Activated CD4-positive, alpha-beta T cell treated with anti-CD3 and anti-CD28 coated beads for 36 hours (primary cell): ENCODE measurements around the gene LRRC8A. TPM values are rescaled to one million over a fixed set of nuclear protein-coding genes. Genes with fewer than 3 reads are reported as not detected.

Experiments
- ATAC-seq: fragments of 200-7000 bp; cut with Tn5 transposase; one replicate; pipeline ENCODE4 v1.10.0; 2021; ENCODE audit warnings: mild to moderate bottlenecking, moderate library complexity
- CTCF ChIA-PET: fragments of 350-600 bp; sonication (Branson Sonifier 250); formaldehyde crosslinking; loops from one replicate; lab custom pipeline; 2021; ENCODE audit warnings: antibody characterized with exemption; lab: Charles Lee
- POLR2A ChIA-PET: fragments of 350-600 bp; sonication (Branson Sonifier 250); formaldehyde crosslinking; loops from one replicate; lab custom pipeline; 2021; ENCODE audit warnings: antibody characterized with exemption, inconsistent platforms; lab: Charles Lee
- DNase-seq: peaks from one replicate; pipeline ENCODE4 v3.0.0-alpha.2; 2020
- H3K27ac Mint-ChIP-seq: one replicate; pipeline ENCODE4 v1.8.0; 2021; ENCODE audit warnings: mixed read lengths
- H3K27me3 Mint-ChIP-seq: one replicate; pipeline ENCODE4 v1.8.0; 2021; ENCODE audit warnings: mixed read lengths
- H3K36me3 Mint-ChIP-seq: one replicate; pipeline ENCODE4 v1.8.0; 2021; ENCODE audit warnings: low read depth, mixed read lengths
- H3K4me1 Mint-ChIP-seq: one replicate; pipeline ENCODE4 v1.8.0; 2021; ENCODE audit warnings: mixed read lengths
- H3K4me3 Mint-ChIP-seq: one replicate; pipeline ENCODE4 v1.8.0; 2021; ENCODE audit warnings: mild to moderate bottlenecking, moderate library complexity, mixed read lengths
- H3K9me3 Mint-ChIP-seq: one replicate; pipeline ENCODE4 v1.8.0; 2021; ENCODE audit warnings: low read depth, mixed read lengths
- intact Hi-C, 2 experiments: fragments of 100-400 bp; cut with DNase I in 1 of 2; cut with micrococcal nuclease in 1 of 2; formaldehyde crosslinking; loops; one replicate each; pipeline versions ENCODE4 v1.14.2 to v1.15.1; 2022 to 2024; cut with DNase I, micrococcal nuclease
- total RNA-seq, 2 experiments: library from RNA; stranded (reverse); gene quantifications; one replicate each; pipeline ENCODE4 v1.2.3, GENCODE V29; 2021

LRRC8A gene
- total RNA-seq, 2 experiments from 2014 or later, result 14.9 to 15.5 TPM

- no peaks in the 10 kb centered on the region for H3K9me3 Mint-ChIP-seq
- ATAC-seq (no peak), DNase-seq (no peak)
- H3K27ac Mint-ChIP-seq, result no peak overlapping the region
- peaks cover 14% of the 10 kb centered on the region for H3K4me1 Mint-ChIP-seq
- H3K36me3 Mint-ChIP-seq, result no peaks in the 10 kb centered on the region
- intact Hi-C loops, result no loop called here
- H3K27me3 Mint-ChIP-seq, result no peaks in the 10 kb centered on the region
- ChIA-PET POLR2A (no interaction called here), CTCF (interaction anchor here (0.7 to 7.5 kb wide), 2 partner anchors 28 to 60 kb away, joined by 3 to 86 read pairs; no protein-coding TSS in a partner anchor)
- H3K4me3 Mint-ChIP-seq, result no peak overlapping the region
These were observed 41.6 kb downstream of the LRRC8A start for GRCh38 chr9:128923493-128923883.

GRCh38 chr9:128927731-128928411 is 45.9 kb downstream of the LRRC8A start:
- H3K9me3 Mint-ChIP-seq, result no peaks in the 10 kb centered on the region
- H3K27me3 Mint-ChIP-seq, result no peaks in the 10 kb centered on the region
- no peaks in the 10 kb centered on the region for H3K36me3 Mint-ChIP-seq
- H3K27ac Mint-ChIP-seq, result peak overlapping the region; percentile 6
- ChIA-PET POLR2A (interaction anchor here (0.6 kb wide), 1 partner anchor 589 kb away, joined by 3 read pairs; no protein-coding TSS in a partner anchor), CTCF (interaction anchor here (0.6 to 7.5 kb wide), 32 partner anchors 9 to 1323 kb away, joined by 3 to 86 read pairs (median 4); partner anchors contain the start of genes KYAT1, LRRC8A, PKN3 and SPOUT1)
- ATAC-seq (peak; percentile 81), DNase-seq (peak; percentile 73)
- H3K4me1 Mint-ChIP-seq, result peaks cover 9% of the 10 kb centered on the region
- intact Hi-C loops, result loop anchor here (1.0 to 5.0 kb wide), 7 partner anchors 46 to 281 kb away; partner anchors contain the start of genes KYAT1 (in 2 of the 2), ENDOG (in 1 of the 2), LRRC8A (in 1 of the 2) and PKN3 (in 1 of the 2)
- H3K4me3 Mint-ChIP-seq, result no peak overlapping the region

- H3K27me3 Mint-ChIP-seq, result no peaks in the 10 kb centered on the region
- H3K4me3 Mint-ChIP-seq, result no peak overlapping the region
These were observed 46.7 kb downstream of the LRRC8A start for GRCh38 chr9:128928624-128929023.

GRCh38 chr9:128929560-128929959 is 47.6 kb downstream of the LRRC8A start:
- Mint-ChIP-seq H3K4me3 (no peak overlapping the region), H3K4me1 (peaks cover 9% of the 10 kb centered on the region), H3K27me3 (no peaks in the 10 kb centered on the region), H3K9me3 (no peaks in the 10 kb centered on the region), H3K27ac (no peak overlapping the region), H3K36me3 (no peaks in the 10 kb centered on the region)
- DNase-seq (no peak), ATAC-seq (no peak)
- intact Hi-C loops, result loop anchor here (2.0 to 5.0 kb wide), 3 partner anchors 47 to 282 kb away; partner anchors contain the start of genes KYAT1 (in 1 of the 2), LRRC8A (in 1 of the 2) and PKN3 (in 1 of the 2)
- POLR2A ChIA-PET, result no interaction called here
- CTCF ChIA-PET, result interaction anchor here (0.6 to 7.5 kb wide), 7 partner anchors 8 to 1008 kb away, joined by 3 to 86 read pairs (median 4); no protein-coding TSS in a partner anchor

More at GRCh38 chr9:128928624-128929023, 46.7 kb downstream of the LRRC8A start:
- no peak overlapping the region for H3K27ac Mint-ChIP-seq
- no peaks in the 10 kb centered on the region for H3K9me3 Mint-ChIP-seq
- H3K4me1 Mint-ChIP-seq, result peaks cover 9% of the 10 kb centered on the region
- DNase-seq (no peak), ATAC-seq (no peak)
- ChIA-PET CTCF (interaction anchor here (0.6 to 7.5 kb wide), 30 partner anchors 9 to 1320 kb away, joined by 3 to 86 read pairs (median 4); partner anchors contain the start of genes DOLK, KYAT1, LRRC8A and NUP188), POLR2A (interaction anchor here (0.6 kb wide), 1 partner anchor 202 kb away, joined by 3 read pairs; no protein-coding TSS in a partner anchor)
- intact Hi-C loops, result loop anchor here (1.0 to 5.0 kb wide), 7 partner anchors 46 to 281 kb away; partner anchors contain the start of genes KYAT1 (in 2 of the 2), ENDOG (in 1 of the 2), LRRC8A (in 1 of the 2) and PKN3 (in 1 of the 2)
- H3K36me3 Mint-ChIP-seq, result no peaks in the 10 kb centered on the region

- no peaks in the 10 kb centered on the region for H3K36me3 Mint-ChIP-seq
- POLR2A ChIA-PET, result no interaction called here
These were observed 51.8 kb downstream of the LRRC8A start for GRCh38 chr9:128933731-128934130.

GRCh38 chr9:128936171-128936865 is 54.4 kb downstream of the LRRC8A start:
- DNase-seq (no peak), ATAC-seq (no peak)
- H3K4me1 Mint-ChIP-seq, result no peaks in the 10 kb centered on the region
- H3K9me3 Mint-ChIP-seq, result no peaks in the 10 kb centered on the region
- no peaks in the 10 kb centered on the region for H3K27me3 Mint-ChIP-seq
- CTCF ChIA-PET, result interaction anchor here (0.7 to 1.2 kb wide), 3 partner anchors 9 to 473 kb away, joined by 3 to 5 read pairs (median 5); no protein-coding TSS in a partner anchor
- no peaks in the 10 kb centered on the region for H3K36me3 Mint-ChIP-seq
- POLR2A ChIA-PET, result interaction anchor here (0.7 to 1.2 kb wide), 2 partner anchors 12 to 146 kb away, joined by 3 to 6 read pairs; no protein-coding TSS in a partner anchor
- intact Hi-C loops, result no loop called here
- no peak overlapping the region for H3K4me3 Mint-ChIP-seq
- no peak overlapping the region for H3K27ac Mint-ChIP-seq

More at GRCh38 chr9:128933731-128934130, 51.8 kb downstream of the LRRC8A start:
- intact Hi-C loops, result no loop called here
- Mint-ChIP-seq H3K27me3 (no peaks in the 10 kb centered on the region), H3K4me3 (no peak overlapping the region), H3K4me1 (no peaks in the 10 kb centered on the region), H3K9me3 (no peaks in the 10 kb centered on the region), H3K27ac (no peak overlapping the region)
- CTCF ChIA-PET, result interaction anchor here (1.0 kb wide), 1 partner anchor 22 kb away, joined by 3 read pairs; no protein-coding TSS in a partner anchor
- DNase-seq (no peak), ATAC-seq (no peak)

GRCh38 chr9:128937310-128938165 is 55.6 kb downstream of the LRRC8A start:
- Mint-ChIP-seq H3K4me3 (no peak overlapping the region), H3K9me3 (no peaks in the 10 kb centered on the region), H3K27ac (no peak overlapping the region), H3K36me3 (no peaks in the 10 kb centered on the region), H3K27me3 (no peaks in the 10 kb centered on the region), H3K4me1 (no peaks in the 10 kb centered on the region)
- no peak for ATAC-seq
- intact Hi-C loops, result no loop called here
- CTCF ChIA-PET, result interaction anchor here (0.6 to 2.7 kb wide), 3 partner anchors 9 to 215 kb away, joined by 3 to 11 read pairs (median 4); no protein-coding TSS in a partner anchor
- DNase-seq, result no peak
- POLR2A ChIA-PET, result interaction anchor here (0.7 kb wide), 1 partner anchor 145 kb away, joined by 6 read pairs; no protein-coding TSS in a partner anchor

GRCh38 chr9:128940271-128940921 is 58.5 kb downstream of the LRRC8A start:
- intact Hi-C loops, result no loop called here
- no peaks in the 10 kb centered on the region for H3K27me3 Mint-ChIP-seq
- H3K4me3 Mint-ChIP-seq, result no peak overlapping the region
- ChIA-PET POLR2A (no interaction called here), CTCF (no interaction called here)
- H3K27ac Mint-ChIP-seq, result no peak overlapping the region
- no peaks in the 10 kb centered on the region for H3K9me3 Mint-ChIP-seq
- no peaks in the 10 kb centered on the region for H3K4me1 Mint-ChIP-seq
- ATAC-seq (no peak), DNase-seq (no peak)
- H3K36me3 Mint-ChIP-seq, result peaks cover under 1% of the 10 kb centered on the region

GRCh38 chr9:128940946-128941755 is 59.2 kb downstream of the LRRC8A start:
- Mint-ChIP-seq H3K36me3 (peaks cover 7% of the 10 kb centered on the region), H3K27me3 (no peaks in the 10 kb centered on the region), H3K27ac (no peak overlapping the region), H3K4me3 (no peak overlapping the region), H3K4me1 (peaks cover 8% of the 10 kb centered on the region), H3K9me3 (no peaks in the 10 kb centered on the region)
- intact Hi-C loops, result no loop called here
- CTCF ChIA-PET, result interaction anchor here (0.6 kb wide), 1 partner anchor 13 kb away, joined by 4 read pairs; no protein-coding TSS in a partner anchor
- no peak for ATAC-seq
- no peak for DNase-seq
- POLR2A ChIA-PET, result no interaction called here
